ENCODE results near the gene SYTL3. TPM values are rescaled to one million over a fixed set of nuclear protein-coding genes. Genes with fewer than 3 reads are reported as not detected.

The SYTL3 gene
- total and polyA plus RNA-seq, 2 donors (not counting 1 experiment from before 2014, with no cell fraction given) = 1.1 to 5.4 TPM

- peaks cover 2% of the 10 kb centered on the region for H3K4me1 Mint-ChIP-seq
- Histone ChIP-seq H3K9ac (ENCODE audit: low read length) (no peak overlapping the region), H3K36me3 (replicated peaks in 1 of 2; ENCODE audit: control extremely low read depth in 1 of 2, control insufficient read depth in 1 of 2, extremely low read depth in 1 of 2, insufficient read depth in 2 of 2, low read length in 1 of 2) (peaks cover 32 to 80% of the 10 kb centered on the region in 2 experiments), H3K27me3 (replicated peaks in 1 of 4; ENCODE audit: control extremely low read depth in 1 of 4, control insufficient read depth in 3 of 4, insufficient read depth in 4 of 4, low read length in 3 of 4) (no peaks in the 10 kb centered on the region), H3K9me3 (ENCODE audit: control extremely low read depth in 1 of 3, control insufficient read depth in 2 of 3, insufficient read depth in 1 of 3, low read length in 2 of 3) (no peaks in the 10 kb centered on the region), H4K20me1 (ENCODE audit: control insufficient read depth, insufficient read depth, low read length, poor library complexity, severe bottlenecking) (peaks cover 80% of the 10 kb centered on the region), H2AFZ (ENCODE audit: insufficient read depth, low read depth, low read length, poor library complexity, severe bottlenecking) (no peak overlapping the region), H3K4me1 (ENCODE audit: control insufficient read depth in 2 of 2, insufficient read depth in 2 of 2, low read length in 2 of 2) (no peaks in the 10 kb centered on the region), H3K79me2 (ENCODE audit: control insufficient read depth, insufficient read depth, low read length) (peaks cover 12% of the 10 kb centered on the region), H3K27ac (ENCODE audit: low read length in 2 of 2) (no peak overlapping the region), H3K4me3 (ENCODE audit: control extremely low read depth in 1 of 5, extremely low read depth in 1 of 5, insufficient read depth in 1 of 5, low read depth in 2 of 5, low read length in 4 of 5) (no peak overlapping the region), H3K4me2 (replicated peaks; ENCODE audit: low read depth, low read length, poor library complexity, severe bottlenecking) (no peak overlapping the region)
- DNase-seq (peak; percentile 42), ATAC-seq (ENCODE audit: low read depth) (no peak)
- no peak overlapping the region for H3K27ac Mint-ChIP-seq
- H3K4me3 Mint-ChIP-seq = no peak overlapping the region
- POLR2A ChIA-PET = interaction anchor here (1.4 kb wide), 1 partner anchor 64 kb away, joined by 4 read pairs; no protein-coding TSS in a partner anchor
- WGBS (ENCODE audit: insufficient coverage) = no CpG with 5 or more reads among the region's 6 CpGs
- no peaks in the 10 kb centered on the region for H3K27me3 Mint-ChIP-seq
- intact Hi-C loops (cut with micrococcal nuclease) = no loop called here
- H3K9me3 Mint-ChIP-seq (ENCODE audit: insufficient read depth) = no peaks in the 10 kb centered on the region
- CTCF ChIA-PET = interaction anchor here (0.5 to 1.4 kb wide), 2 partner anchors 194 to 205 kb away, joined by 3 to 7 read pairs; no protein-coding TSS in a partner anchor
- TF ChIP-seq EZH2 (IDR thresholded peaks at IDR 0.05; ENCODE audit: borderline replicate concordance, insufficient read depth, low read depth, low read length, poor library complexity, severe bottlenecking) = no peak
- TF ChIP-seq, protein P1, sequence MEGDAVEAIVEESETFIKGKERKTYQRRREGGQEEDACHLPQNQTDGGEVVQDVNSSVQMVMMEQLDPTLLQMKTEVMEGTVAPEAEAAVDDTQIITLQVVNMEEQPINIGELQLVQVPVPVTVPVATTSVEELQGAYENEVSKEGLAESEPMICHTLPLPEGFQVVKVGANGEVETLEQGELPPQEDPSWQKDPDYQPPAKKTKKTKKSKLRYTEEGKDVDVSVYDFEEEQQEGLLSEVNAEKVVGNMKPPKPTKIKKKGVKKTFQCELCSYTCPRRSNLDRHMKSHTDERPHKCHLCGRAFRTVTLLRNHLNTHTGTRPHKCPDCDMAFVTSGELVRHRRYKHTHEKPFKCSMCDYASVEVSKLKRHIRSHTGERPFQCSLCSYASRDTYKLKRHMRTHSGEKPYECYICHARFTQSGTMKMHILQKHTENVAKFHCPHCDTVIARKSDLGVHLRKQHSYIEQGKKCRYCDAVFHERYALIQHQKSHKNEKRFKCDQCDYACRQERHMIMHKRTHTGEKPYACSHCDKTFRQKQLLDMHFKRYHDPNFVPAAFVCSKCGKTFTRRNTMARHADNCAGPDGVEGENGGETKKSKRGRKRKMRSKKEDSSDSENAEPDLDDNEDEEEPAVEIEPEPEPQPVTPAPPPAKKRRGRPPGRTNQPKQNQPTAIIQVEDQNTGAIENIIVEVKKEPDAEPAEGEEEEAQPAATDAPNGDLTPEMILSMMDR (IDR thresholded peaks at IDR 0.05) = no peak
Observed at GRCh38 chr6:158767709-158768108, 117.9 kb downstream of the SYTL3 start.

DNA sequence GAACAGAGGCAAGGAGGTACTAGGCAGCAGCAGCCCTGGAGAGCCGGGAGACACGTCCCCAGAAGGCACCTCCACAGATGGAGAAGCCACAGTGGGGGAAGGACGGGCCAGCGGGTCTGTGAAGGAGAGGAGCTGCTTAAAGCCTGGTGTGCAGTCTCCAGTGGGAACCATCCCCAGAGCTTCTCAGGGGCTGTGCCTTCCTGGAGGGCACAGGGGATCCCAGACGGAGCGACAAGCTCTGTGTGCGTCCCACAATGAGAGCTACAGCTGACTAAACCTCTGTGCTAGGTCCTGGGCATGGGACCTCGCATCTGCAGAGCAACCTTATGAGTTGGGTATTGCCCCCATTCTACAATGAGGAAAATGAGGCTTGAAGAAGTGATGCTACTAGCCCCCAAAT, 118.6 kb downstream of the SYTL3 start:
- H3K27ac Mint-ChIP-seq = peak overlapping the region; percentile 47
- POLR2A ChIA-PET = interaction anchor here (1.4 kb wide), 1 partner anchor 64 kb away, joined by 4 read pairs; no protein-coding TSS in a partner anchor

More for the DNA sequence above, 118.6 kb downstream of the SYTL3 start:
- Mint-ChIP-seq H3K27me3 (no peaks in the 10 kb centered on the region), H3K4me1 (no peaks in the 10 kb centered on the region), H3K9me3 (ENCODE audit: insufficient read depth) (no peaks in the 10 kb centered on the region), H3K4me3 (no peak overlapping the region)
- H3K27ac ChIP-seq (ENCODE audit: low read length in 2 of 2) = no peak overlapping the region
- H3K27me3 ChIP-seq (replicated peaks in 1 of 4; ENCODE audit: control extremely low read depth in 1 of 4, control insufficient read depth in 3 of 4, insufficient read depth in 4 of 4, low read length in 3 of 4) = no peaks in the 10 kb centered on the region
- CTCF ChIA-PET = interaction anchor here (0.6 to 1.5 kb wide), 5 partner anchors 61 to 204 kb away, joined by 3 to 8 read pairs (median 7); no protein-coding TSS in a partner anchor
- H3K79me2 ChIP-seq (ENCODE audit: control insufficient read depth, insufficient read depth, low read length) = peaks cover 20% of the 10 kb centered on the region
- H4K20me1 ChIP-seq (ENCODE audit: control insufficient read depth, insufficient read depth, low read length, poor library complexity, severe bottlenecking) = peaks cover 88% of the 10 kb centered on the region
- no peak for ATAC-seq (ENCODE audit: low read depth)
- H3K4me2 ChIP-seq (replicated peaks; ENCODE audit: low read depth, low read length, poor library complexity, severe bottlenecking) = no peak overlapping the region
- H3K9me3 ChIP-seq (ENCODE audit: control extremely low read depth in 1 of 3, control insufficient read depth in 2 of 3, insufficient read depth in 1 of 3, low read length in 2 of 3) = no peaks in the 10 kb centered on the region
- 92% methylated on average over 8 of the region's 8 CpGs for WGBS (ENCODE audit: insufficient coverage)
- DNase-seq = peak; percentile 52
- H3K36me3 ChIP-seq (replicated peaks in 1 of 2; ENCODE audit: control extremely low read depth in 1 of 2, control insufficient read depth in 1 of 2, extremely low read depth in 1 of 2, insufficient read depth in 2 of 2, low read length in 1 of 2) = peaks cover 34 to 87% of the 10 kb centered on the region in 2 experiments
- H2AFZ ChIP-seq (ENCODE audit: insufficient read depth, low read depth, low read length, poor library complexity, severe bottlenecking) = no peak overlapping the region
- no peak overlapping the region for H3K4me3 ChIP-seq (ENCODE audit: control extremely low read depth in 1 of 5, extremely low read depth in 1 of 5, insufficient read depth in 1 of 5, low read depth in 2 of 5, low read length in 4 of 5)
- TF ChIP-seq, protein P1 (IDR thresholded peaks at IDR 0.05) = no peak
- TF ChIP-seq EZH2 (IDR thresholded peaks at IDR 0.05; ENCODE audit: borderline replicate concordance, insufficient read depth, low read depth, low read length, poor library complexity, severe bottlenecking) = no peak
- H3K4me1 ChIP-seq (ENCODE audit: control insufficient read depth in 2 of 2, insufficient read depth in 2 of 2, low read length in 2 of 2) = no peaks in the 10 kb centered on the region
- no peak overlapping the region for H3K9ac ChIP-seq (ENCODE audit: low read length)
- intact Hi-C loops (cut with micrococcal nuclease) = no loop called here

All from B cell (primary cell).